IPS-18a (cell line): Measurements from ENCODE around the gene HDAC4.

Experiments used
- H3K27ac ChIP-seq: one replicate; pipeline ENCODE4 v1.5.1; 2013; ENCODE audit warnings: low read length
- H3K27me3 ChIP-seq: one replicate; pipeline ENCODE4 v1.6.1; 2013; ENCODE audit warnings: mild to moderate bottlenecking, low read length; ENCODE audit not compliant: control insufficient read depth, insufficient read depth
- H3K36me3 ChIP-seq: one replicate; pipeline ENCODE4 v1.6.1; 2013; ENCODE audit warnings: low read depth, low read length; ENCODE audit not compliant: control insufficient read depth
- H3K4me1 ChIP-seq: one replicate; pipeline ENCODE4 v1.6.1; 2013; ENCODE audit warnings: low read depth, low read length; ENCODE audit not compliant: control insufficient read depth
- H3K4me3 ChIP-seq: one replicate; pipeline ENCODE4 v1.5.1; 2013; ENCODE audit warnings: low read length
- H3K9ac ChIP-seq: one replicate; pipeline ENCODE4 v1.6.1; 2013; ENCODE audit warnings: mild to moderate bottlenecking, low read length, moderate library complexity
- H3K9me3 ChIP-seq: one replicate; pipeline ENCODE4 v1.6.1; 2013; ENCODE audit warnings: low read depth, low read length; ENCODE audit not compliant: control insufficient read depth

HDAC4 gene

GRCh38 chr2:239376942-239377531 lies 23.8 kb downstream of the HDAC4 start:
- Histone ChIP-seq H3K27ac (no peak overlapping the region), H3K9me3 (no peaks in the 10 kb centered on the region), H3K36me3 (no peaks in the 10 kb centered on the region)

GRCh38 chr2:239376351-239376750 lies 24.5 kb downstream of the HDAC4 start:
- Histone ChIP-seq H3K4me3 (no peak overlapping the region), H3K27ac (no peak overlapping the region), H3K4me1 (peaks cover 11% of the 10 kb centered on the region), H3K9ac (no peak overlapping the region), H3K36me3 (no peaks in the 10 kb centered on the region), H3K9me3 (no peaks in the 10 kb centered on the region), H3K27me3 (no peaks in the 10 kb centered on the region)

More at GRCh38 chr2:239376942-239377531, 23.8 kb downstream of the HDAC4 start:
- no peaks in the 10 kb centered on the region for H3K27me3 ChIP-seq
- no peak overlapping the region for H3K4me3 ChIP-seq
- no peak overlapping the region for H3K9ac ChIP-seq
- peaks cover 17% of the 10 kb centered on the region for H3K4me1 ChIP-seq

- H3K27ac ChIP-seq, result no peak overlapping the region
- H3K9ac ChIP-seq, result no peak overlapping the region
- peaks cover 2% of the 10 kb centered on the region for H3K4me1 ChIP-seq
- no peaks in the 10 kb centered on the region for H3K9me3 ChIP-seq
- H3K36me3 ChIP-seq, result no peaks in the 10 kb centered on the region
- no peak overlapping the region for H3K4me3 ChIP-seq
- H3K27me3 ChIP-seq, result no peaks in the 10 kb centered on the region
Observed at GRCh38 chr2:239375278-239376061, 25.4 kb downstream of the HDAC4 start.

- H3K9ac ChIP-seq, result no peak overlapping the region
- H3K27ac ChIP-seq, result no peak overlapping the region
- H3K27me3 ChIP-seq, result no peaks in the 10 kb centered on the region
- H3K36me3 ChIP-seq, result no peaks in the 10 kb centered on the region
- H3K4me3 ChIP-seq, result no peak overlapping the region
- no peaks in the 10 kb centered on the region for H3K9me3 ChIP-seq
- no peaks in the 10 kb centered on the region for H3K4me1 ChIP-seq
Observed at GRCh38 chr2:239374896-239375277, 25.9 kb downstream of the HDAC4 start.

- H3K4me1 ChIP-seq, result no peaks in the 10 kb centered on the region
Observed at GRCh38 chr2:239372835-239373234, 28.0 kb downstream of the HDAC4 start.

GRCh38 chr2:239371726-239372686 lies 28.8 kb downstream of the HDAC4 start:
- Histone ChIP-seq H3K9me3 (no peaks in the 10 kb centered on the region), H3K27ac (no peak overlapping the region), H3K9ac (no peak overlapping the region), H3K4me3 (no peak overlapping the region), H3K27me3 (no peaks in the 10 kb centered on the region), H3K4me1 (no peaks in the 10 kb centered on the region), H3K36me3 (no peaks in the 10 kb centered on the region)

More at GRCh38 chr2:239372835-239373234, 28.0 kb downstream of the HDAC4 start:
- Histone ChIP-seq H3K27ac (no peak overlapping the region), H3K9me3 (no peaks in the 10 kb centered on the region), H3K9ac (no peak overlapping the region), H3K4me3 (no peak overlapping the region), H3K36me3 (no peaks in the 10 kb centered on the region), H3K27me3 (no peaks in the 10 kb centered on the region)

- no peaks in the 10 kb centered on the region for H3K36me3 ChIP-seq
- no peak overlapping the region for H3K9ac ChIP-seq
- no peak overlapping the region for H3K4me3 ChIP-seq
- no peaks in the 10 kb centered on the region for H3K4me1 ChIP-seq
- no peak overlapping the region for H3K27ac ChIP-seq
- no peaks in the 10 kb centered on the region for H3K9me3 ChIP-seq
- no peaks in the 10 kb centered on the region for H3K27me3 ChIP-seq
Observed at GRCh38 chr2:239370876-239371725, 29.7 kb downstream of the HDAC4 start.

- Histone ChIP-seq H3K9me3 (no peaks in the 10 kb centered on the region), H3K4me1 (no peaks in the 10 kb centered on the region), H3K27me3 (no peaks in the 10 kb centered on the region), H3K9ac (no peak overlapping the region), H3K4me3 (no peak overlapping the region), H3K27ac (no peak overlapping the region), H3K36me3 (no peaks in the 10 kb centered on the region)
Observed at GRCh38 chr2:239370403-239370802, 30.4 kb downstream of the HDAC4 start.

- Histone ChIP-seq H3K27ac (no peak overlapping the region), H3K36me3 (no peaks in the 10 kb centered on the region), H3K4me1 (no peaks in the 10 kb centered on the region), H3K4me3 (no peak overlapping the region), H3K9ac (no peak overlapping the region), H3K9me3 (no peaks in the 10 kb centered on the region), H3K27me3 (no peaks in the 10 kb centered on the region)
Observed at GRCh38 chr2:239369631-239370161, 31.1 kb downstream of the HDAC4 start.

GRCh38 chr2:239368906-239369552 lies 31.8 kb downstream of the HDAC4 start:
- Histone ChIP-seq H3K9me3 (no peaks in the 10 kb centered on the region), H3K27ac (no peak overlapping the region), H3K4me1 (no peaks in the 10 kb centered on the region), H3K27me3 (no peaks in the 10 kb centered on the region), H3K4me3 (no peak overlapping the region), H3K36me3 (no peaks in the 10 kb centered on the region), H3K9ac (no peak overlapping the region)
